ENCODE data around the gene STK32A. TPM values are rescaled to one million over a fixed set of nuclear protein-coding genes. Genes with fewer than 3 reads are reported as not detected.

STK32A gene
- total RNA-seq, 2 donors from 2014 or later: 9.8 to 21.8 TPM

- Histone ChIP-seq H3K4me1 (ENCODE audit: control insufficient read depth, insufficient read depth, low read length) (peaks cover 4% of the 10 kb centered on the region), H3K4me3 (ENCODE audit: low read length) (no peak overlapping the region), H3K9me3 (ENCODE audit: control insufficient read depth, low read length) (no peaks in the 10 kb centered on the region), H3K9ac (ENCODE audit: extremely low read depth, low read length, poor library complexity, severe bottlenecking) (no peak overlapping the region), H3K36me3 (ENCODE audit: control insufficient read depth, insufficient read depth, low read length) (no peaks in the 10 kb centered on the region), H3K27ac (ENCODE audit: low read depth, low read length) (no peak overlapping the region), H3K27me3 (ENCODE audit: control insufficient read depth, insufficient read depth, low read length, poor library complexity, severe bottlenecking) (no peaks in the 10 kb centered on the region)
- 30% methylated on average over 2 of the region's 2 CpGs; no CpG with 5 or more reads in 1 of the 2 experiments for WGBS, 2 experiments (ENCODE audit: insufficient coverage in 1 of 2, insufficient read length in 1 of 2)
- H3K9me3 Mint-ChIP-seq: no peaks in the 10 kb centered on the region
- peak overlapping the region; percentile 35 for H3K27ac Mint-ChIP-seq
- TF ChIP-seq, protein P1, sequence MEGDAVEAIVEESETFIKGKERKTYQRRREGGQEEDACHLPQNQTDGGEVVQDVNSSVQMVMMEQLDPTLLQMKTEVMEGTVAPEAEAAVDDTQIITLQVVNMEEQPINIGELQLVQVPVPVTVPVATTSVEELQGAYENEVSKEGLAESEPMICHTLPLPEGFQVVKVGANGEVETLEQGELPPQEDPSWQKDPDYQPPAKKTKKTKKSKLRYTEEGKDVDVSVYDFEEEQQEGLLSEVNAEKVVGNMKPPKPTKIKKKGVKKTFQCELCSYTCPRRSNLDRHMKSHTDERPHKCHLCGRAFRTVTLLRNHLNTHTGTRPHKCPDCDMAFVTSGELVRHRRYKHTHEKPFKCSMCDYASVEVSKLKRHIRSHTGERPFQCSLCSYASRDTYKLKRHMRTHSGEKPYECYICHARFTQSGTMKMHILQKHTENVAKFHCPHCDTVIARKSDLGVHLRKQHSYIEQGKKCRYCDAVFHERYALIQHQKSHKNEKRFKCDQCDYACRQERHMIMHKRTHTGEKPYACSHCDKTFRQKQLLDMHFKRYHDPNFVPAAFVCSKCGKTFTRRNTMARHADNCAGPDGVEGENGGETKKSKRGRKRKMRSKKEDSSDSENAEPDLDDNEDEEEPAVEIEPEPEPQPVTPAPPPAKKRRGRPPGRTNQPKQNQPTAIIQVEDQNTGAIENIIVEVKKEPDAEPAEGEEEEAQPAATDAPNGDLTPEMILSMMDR (conservative IDR thresholded peaks at IDR 0.05): peak; percentile 75
- H3K4me3 Mint-ChIP-seq: no peak overlapping the region
- DNase-seq: no peak
- no peaks in the 10 kb centered on the region for H3K27me3 Mint-ChIP-seq (ENCODE audit: insufficient read depth)
- peaks cover 35% of the 10 kb centered on the region for H3K4me1 Mint-ChIP-seq
- peaks cover 3% of the 10 kb centered on the region for H3K36me3 Mint-ChIP-seq (ENCODE audit: low read depth)
These were observed 135.0 kb downstream of the STK32A start for GRCh38 chr5:147369742-147370374.

DNA sequence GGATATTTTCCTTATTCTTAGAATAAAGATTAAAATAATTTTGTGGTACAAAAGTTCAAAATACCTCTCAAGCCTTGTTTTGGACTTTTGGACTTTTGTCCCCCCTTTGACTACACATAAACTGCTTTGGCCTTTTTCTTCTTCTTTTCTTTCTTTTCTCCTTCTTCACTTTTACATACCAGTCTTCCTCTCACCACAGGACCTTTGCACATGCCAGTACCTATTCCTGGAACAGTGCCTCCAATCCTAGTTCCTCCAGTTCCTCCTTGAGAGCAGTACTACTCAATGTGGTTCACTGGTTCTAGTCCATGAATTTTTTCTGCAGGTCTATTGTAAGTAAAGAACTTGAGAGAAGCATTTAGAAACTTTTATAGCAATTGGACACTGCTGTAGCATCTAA is 136.5 kb downstream of the STK32A start:
- no peak overlapping the region for H3K27ac ChIP-seq (ENCODE audit: low read depth, low read length)
- TF ChIP-seq, protein P1 (conservative IDR thresholded peaks at IDR 0.05): no peak
- no peaks in the 10 kb centered on the region for H3K36me3 ChIP-seq (ENCODE audit: control insufficient read depth, insufficient read depth, low read length)
- peaks cover 26% of the 10 kb centered on the region for H3K4me1 Mint-ChIP-seq
- no peak overlapping the region for H3K27ac Mint-ChIP-seq
- no peak overlapping the region for H3K4me3 Mint-ChIP-seq
- no peaks in the 10 kb centered on the region for H3K9me3 ChIP-seq (ENCODE audit: control insufficient read depth, low read length)
- H3K36me3 Mint-ChIP-seq (ENCODE audit: low read depth): peaks cover 3% of the 10 kb centered on the region
- no peaks in the 10 kb centered on the region for H3K9me3 Mint-ChIP-seq
- H3K27me3 Mint-ChIP-seq (ENCODE audit: insufficient read depth): no peaks in the 10 kb centered on the region
- H3K27me3 ChIP-seq (ENCODE audit: control insufficient read depth, insufficient read depth, low read length, poor library complexity, severe bottlenecking): no peaks in the 10 kb centered on the region
- no peak for DNase-seq
- H3K4me3 ChIP-seq (ENCODE audit: low read length): no peak overlapping the region
- no peak overlapping the region for H3K9ac ChIP-seq (ENCODE audit: extremely low read depth, low read length, poor library complexity, severe bottlenecking)
- peaks cover 4% of the 10 kb centered on the region for H3K4me1 ChIP-seq (ENCODE audit: control insufficient read depth, insufficient read depth, low read length)

GRCh38 chr5:147372191-147372590 is 137.4 kb downstream of the STK32A start:
- Histone ChIP-seq H3K27ac (ENCODE audit: low read depth, low read length) (no peak overlapping the region), H3K4me1 (ENCODE audit: control insufficient read depth, insufficient read depth, low read length) (peaks cover 4% of the 10 kb centered on the region), H3K9me3 (ENCODE audit: control insufficient read depth, low read length) (no peaks in the 10 kb centered on the region), H3K27me3 (ENCODE audit: control insufficient read depth, insufficient read depth, low read length, poor library complexity, severe bottlenecking) (no peaks in the 10 kb centered on the region), H3K4me3 (ENCODE audit: low read length) (no peak overlapping the region), H3K9ac (ENCODE audit: extremely low read depth, low read length, poor library complexity, severe bottlenecking) (no peak overlapping the region), H3K36me3 (ENCODE audit: control insufficient read depth, insufficient read depth, low read length) (no peaks in the 10 kb centered on the region)
- Mint-ChIP-seq H3K9me3 (no peaks in the 10 kb centered on the region), H3K27me3 (ENCODE audit: insufficient read depth) (no peaks in the 10 kb centered on the region), H3K36me3 (ENCODE audit: low read depth) (peaks cover 3% of the 10 kb centered on the region), H3K4me3 (no peak overlapping the region), H3K27ac (no peak overlapping the region), H3K4me1 (peaks cover 25% of the 10 kb centered on the region)
- no peak for DNase-seq
- 100% methylated on average over 1 of the region's 1 CpG; no CpG with 5 or more reads in 1 of the 2 experiments for WGBS, 2 experiments (ENCODE audit: insufficient coverage in 1 of 2, insufficient read length in 1 of 2)
- TF ChIP-seq, protein P1 (conservative IDR thresholded peaks at IDR 0.05): no peak

Data from endodermal cell (in vitro differentiated cells).